HG03139 (cell line): ENCODE results near the gene LRRFIP2.
"Not testable (repeated sequence)": the region's sequence is repeated elsewhere in the genome, so short reads cannot be mapped to it uniquely, and the experiment has no call there.

Source experiments
- ATAC-seq: cut with Tn5 transposase; IDR thresholded peaks from one replicate; pipeline ENCODE4 v1.9.1; 2021; ENCODE audit not compliant: unreplicated experiment

LRRFIP2 gene

DNA sequence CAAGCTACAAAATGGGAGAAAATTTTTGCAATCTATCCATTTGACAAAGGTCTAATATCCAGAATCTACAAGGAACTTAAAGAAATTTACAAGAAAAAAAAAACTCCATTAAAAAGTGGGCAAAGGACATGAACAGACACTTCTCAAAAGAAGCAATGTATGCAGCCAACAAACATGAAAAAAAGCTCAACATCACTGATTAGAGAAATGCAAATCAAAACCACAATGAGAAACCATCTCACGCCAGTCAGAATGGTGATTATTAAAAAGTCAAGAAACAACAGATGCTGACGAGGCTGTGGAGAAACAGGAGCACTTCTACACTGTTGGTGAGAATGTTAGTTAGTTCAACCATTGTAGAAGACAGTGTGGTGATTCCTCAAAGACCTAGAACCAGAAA, 27.5 kb downstream of the LRRFIP2 start:
- ATAC-seq: not testable (repeated sequence)

- no peak for ATAC-seq
Measured at GRCh38 chr3:37145611-37146010, 28.8 kb downstream of the LRRFIP2 start.

DNA sequence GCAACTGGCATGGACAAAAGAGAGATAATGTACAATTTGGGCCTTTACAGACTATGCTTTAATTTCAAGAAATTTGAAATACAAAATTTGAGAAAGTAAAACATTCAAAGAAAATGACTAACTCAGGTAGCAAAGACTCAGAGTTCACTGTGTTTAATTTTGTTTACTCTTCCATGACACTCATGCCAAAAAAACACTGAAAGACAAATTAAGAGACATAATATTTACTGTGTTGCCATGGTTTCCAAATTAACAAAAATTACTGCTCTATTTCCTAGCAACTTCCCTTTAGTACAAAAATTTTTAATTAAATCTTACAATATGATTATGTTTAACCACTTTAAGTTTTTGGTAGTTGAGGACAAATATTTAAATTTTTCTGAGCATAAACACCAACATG, 29.6 kb downstream of the LRRFIP2 start:
- ATAC-seq: no peak

DNA sequence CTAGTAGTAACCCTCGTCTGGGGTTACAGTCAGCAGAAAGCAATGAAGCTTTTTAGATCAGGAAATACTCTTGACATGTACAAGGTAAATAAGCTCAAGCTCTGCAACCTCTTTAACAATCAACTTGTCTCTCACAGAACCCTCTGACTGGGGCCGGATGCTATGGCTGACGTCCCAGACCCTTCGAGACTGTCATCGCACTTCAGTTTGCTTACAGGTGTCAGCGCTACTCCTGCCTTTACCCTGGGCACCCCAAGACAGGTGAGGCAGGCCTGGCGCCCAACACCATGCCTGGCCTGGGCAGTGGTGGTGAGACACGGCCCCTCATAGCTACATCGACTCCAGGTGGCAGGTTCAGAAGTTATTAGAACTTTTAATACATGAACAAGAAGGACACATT, 30.6 kb downstream of the LRRFIP2 start:
- ATAC-seq: no peak

DNA sequence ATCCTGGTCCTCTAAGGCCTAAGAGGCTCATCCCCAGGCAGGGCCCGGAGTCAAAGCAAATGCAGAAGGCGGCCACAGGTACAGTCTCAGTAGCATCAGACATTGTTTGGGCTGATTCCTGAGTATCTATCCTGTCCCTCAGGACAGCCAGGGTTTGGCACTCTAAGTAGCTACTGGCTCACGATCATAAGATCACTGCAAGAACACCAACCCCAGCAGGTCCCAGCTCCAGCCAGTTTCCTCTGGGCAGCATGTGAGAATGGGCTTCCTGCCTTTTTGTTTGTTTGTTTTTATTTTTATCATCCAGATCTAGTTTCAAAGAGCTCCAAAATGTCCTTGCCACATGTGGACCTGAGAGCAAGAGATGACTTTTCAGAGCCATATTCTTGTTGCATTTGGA, 32.7 kb downstream of the LRRFIP2 start:
- ATAC-seq: no peak

DNA sequence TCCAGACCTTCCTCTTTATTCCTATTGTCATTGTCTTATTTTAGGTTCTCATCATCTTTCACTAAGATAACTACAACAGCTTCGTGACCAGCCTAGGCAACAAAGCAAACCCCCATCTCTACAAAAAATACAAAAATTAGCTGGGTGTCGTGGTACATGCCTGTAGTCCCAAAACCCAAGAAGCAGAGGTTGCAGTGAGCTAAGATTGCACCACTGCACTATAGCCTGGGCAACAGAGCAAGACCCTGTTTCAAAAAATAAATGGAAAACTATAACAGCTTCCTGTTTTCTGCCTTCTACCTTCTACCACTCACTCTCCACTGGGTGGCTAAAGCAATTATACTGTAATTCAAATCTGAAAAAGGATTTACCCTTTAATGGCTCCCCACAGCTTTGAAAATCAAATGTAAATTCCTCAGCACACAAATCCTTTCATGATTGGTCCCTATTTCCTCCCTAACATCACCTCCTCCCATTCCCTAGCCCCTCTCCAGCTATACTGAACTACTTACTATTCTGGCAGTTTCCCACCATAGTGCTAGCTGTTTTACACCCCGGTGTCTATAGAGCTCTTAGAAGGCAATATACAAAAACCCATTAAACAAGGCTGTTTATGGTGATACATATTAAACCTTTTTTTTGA, 33.4 kb downstream of the LRRFIP2 start:
- ATAC-seq: no peak

- no peak for ATAC-seq
Measured at GRCh38 chr3:37139567-37140052, 34.8 kb downstream of the LRRFIP2 start.

DNA sequence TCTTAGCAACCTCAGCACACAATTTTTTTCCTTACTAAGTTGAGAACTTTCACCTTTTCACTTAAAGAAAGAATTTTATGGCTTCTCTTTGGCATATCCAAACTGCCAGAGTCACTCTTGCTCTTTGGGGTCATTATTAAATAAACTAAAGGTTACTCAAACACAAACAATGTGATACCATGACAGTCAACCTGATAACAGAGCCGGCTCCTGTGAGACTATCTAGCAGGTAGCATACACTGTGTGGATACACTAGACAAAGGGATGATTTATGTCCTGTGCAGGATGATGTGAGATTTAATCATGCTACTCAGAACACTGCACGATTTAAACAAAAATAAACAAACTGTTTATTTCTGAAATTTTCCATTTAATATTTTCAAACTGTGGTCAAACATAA, 35.6 kb downstream of the LRRFIP2 start:
- ATAC-seq: no peak

DNA sequence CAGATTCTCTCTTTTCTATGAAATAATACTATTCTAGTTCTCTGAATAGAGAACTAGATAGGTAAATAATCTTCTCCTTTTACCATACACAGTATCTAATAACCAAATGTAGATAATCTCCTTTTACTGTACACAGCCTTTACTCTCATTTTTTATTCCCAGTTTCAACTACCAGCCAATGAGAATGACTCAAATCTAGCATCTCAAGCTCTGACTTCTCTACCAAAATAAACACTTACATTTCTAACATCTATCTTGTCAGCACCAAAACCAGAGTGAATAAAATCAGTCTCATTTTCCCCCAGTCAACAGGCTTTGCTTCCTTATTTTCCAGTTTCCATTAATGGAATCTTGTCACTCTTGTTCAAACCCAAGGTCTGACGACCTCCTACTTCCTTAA, 36.9 kb downstream of the LRRFIP2 start:
- no peak for ATAC-seq

DNA sequence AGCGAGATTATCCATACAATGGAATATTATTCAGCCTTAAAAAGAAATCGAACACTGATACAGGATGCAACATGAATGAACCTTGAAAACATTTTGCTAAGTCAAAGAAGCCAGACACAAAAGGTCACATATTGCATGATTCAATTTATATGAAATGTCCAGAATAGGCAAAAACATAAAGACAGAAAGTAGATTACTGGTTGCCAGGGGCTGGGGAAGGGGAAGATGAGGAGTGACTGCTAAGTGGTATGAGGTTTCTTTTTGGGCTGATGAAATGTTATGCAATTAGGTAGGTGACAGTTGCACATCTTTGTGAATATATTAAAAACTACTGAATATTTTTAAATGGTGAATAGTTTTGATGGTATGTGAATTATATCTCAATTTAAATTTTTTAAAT, 38.3 kb downstream of the LRRFIP2 start:
- no peak for ATAC-seq

- ATAC-seq: no peak
Measured at GRCh38 chr3:37135561-37135960, 38.8 kb downstream of the LRRFIP2 start.

DNA sequence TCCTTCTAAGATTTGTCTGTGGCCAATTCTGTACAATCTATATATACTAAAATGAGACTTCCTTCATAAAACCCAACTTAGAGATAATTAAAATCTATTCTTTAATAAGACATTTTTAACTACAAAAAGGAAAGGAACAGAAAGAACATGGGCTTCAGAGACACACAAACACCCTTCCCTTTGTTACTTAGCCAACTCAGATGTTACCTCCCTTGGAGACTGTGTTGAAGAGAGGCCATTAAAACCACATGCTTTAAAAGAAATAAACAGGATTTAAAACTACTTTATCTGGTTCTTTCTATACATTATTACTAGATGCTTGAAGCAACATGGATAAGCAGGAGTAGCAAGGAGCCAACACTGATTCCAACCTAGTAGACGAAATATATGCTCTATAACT, 42.0 kb downstream of the LRRFIP2 start:
- ATAC-seq: no peak

DNA sequence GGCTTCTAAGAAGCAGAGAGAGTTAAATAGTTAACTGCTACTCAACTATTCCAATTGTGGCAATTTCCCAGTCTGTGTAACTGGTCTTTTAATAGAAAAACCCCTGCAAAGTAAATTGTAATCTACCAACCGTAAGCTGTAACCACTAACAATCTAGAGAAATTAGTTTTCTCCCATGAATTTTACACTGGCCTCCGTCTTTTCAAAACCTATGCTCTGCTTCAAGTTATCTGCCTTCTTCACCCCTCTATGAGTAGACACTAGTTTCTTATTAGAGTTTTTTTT, 42.6 kb downstream of the LRRFIP2 start:
- ATAC-seq: no peak

GRCh38 chr3:37130984-37131859, 43.2 kb downstream of the LRRFIP2 start:
- ATAC-seq: no peak

DNA sequence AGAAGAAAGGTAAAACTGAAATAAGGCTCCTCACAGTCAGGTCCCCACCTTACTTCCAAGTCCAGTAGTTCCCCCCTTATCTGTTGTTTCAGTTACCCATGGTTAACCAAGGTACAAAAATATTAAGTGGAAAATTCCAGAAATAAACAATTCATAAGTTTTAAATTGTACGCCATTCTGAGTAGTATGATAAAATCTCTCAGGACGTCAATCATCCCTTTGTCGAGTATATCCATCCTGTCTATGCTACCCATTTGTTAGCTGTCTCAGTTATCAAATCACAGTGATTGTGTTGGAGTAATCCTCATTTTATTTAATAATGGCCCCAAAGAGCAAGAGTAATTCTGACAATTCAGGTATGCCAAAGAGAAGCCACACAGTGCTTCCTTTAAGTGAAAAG, 43.9 kb downstream of the LRRFIP2 start:
- no peak for ATAC-seq

DNA sequence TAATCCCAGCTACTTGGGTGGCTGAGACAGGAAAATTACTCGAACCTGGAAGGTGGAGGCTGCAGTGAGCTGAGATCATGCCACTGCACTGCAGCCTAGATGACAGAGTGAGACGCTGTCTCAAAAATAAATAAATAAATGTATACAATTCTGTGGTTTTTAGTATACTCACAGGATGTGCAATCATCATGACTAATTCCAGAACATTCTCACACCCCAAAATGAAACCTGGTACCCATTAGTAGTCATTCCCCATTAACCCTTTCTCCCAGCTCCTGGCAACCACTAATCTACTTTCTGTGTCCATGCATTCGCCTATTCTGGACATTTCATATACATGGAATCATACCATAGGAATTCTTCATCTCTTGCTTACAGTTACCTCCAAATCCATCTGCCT, 44.5 kb downstream of the LRRFIP2 start:
- ATAC-seq: no peak

DNA sequence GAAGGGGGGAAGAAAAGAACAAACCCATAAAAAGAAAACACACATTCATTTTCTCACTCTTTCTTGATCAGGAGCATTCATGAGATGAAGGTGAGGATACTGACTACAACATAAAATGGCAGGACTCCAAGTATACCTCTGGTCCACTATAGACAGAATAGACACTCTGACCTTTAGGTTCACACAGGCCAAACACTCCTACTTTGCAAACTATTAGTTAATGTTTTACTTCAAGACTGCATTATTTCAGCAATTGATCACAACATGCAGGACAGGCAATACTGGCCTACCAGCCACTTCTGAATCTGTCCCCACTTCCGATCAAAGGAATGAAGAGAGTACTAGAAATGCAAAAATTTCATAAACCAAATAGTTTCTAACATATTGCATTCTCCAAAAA, 47.0 kb downstream of the LRRFIP2 start:
- ATAC-seq: no peak

GRCh38 chr3:37126856-37127255, 47.5 kb downstream of the LRRFIP2 start:
- no peak for ATAC-seq

DNA sequence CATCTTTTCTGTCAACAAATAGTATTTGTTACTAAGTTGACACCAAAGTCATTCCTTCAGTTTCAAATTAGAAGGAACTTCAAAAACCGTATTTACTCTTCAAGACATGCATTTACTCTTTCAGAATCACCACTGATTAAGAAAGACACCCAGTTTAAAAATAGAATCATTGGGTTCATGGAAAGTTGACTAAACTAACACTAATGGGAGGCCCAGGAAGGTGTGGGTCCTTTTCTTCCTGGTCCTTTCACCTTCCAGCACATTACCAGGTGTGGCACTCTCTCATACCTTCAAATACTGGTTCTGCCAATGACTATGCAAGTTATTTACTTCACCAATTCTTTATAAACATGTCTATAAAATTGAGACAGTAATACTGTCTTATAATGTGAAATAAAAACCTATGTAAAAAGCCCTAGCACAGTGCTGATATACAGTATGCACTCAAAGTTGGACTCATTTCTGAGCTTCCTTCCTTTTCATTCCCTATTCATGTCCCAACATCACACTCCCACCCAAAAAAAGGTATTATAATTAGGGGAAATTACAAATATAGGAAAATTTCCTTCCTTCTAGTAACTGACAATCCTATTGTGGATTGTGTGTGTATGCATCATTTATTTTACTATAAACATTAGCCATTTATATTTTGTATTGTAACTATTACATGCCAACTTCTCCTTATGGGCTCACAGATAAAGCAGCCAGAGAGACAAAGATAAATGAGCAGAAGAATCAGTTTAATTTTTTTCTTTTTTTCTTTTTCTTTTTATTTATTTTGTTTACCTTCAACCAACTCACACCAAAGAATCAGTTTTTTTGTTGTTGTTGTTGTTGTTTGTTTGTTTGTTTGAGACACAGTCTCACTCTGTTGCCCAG, 48.9 kb downstream of the LRRFIP2 start:
- no peak for ATAC-seq

DNA sequence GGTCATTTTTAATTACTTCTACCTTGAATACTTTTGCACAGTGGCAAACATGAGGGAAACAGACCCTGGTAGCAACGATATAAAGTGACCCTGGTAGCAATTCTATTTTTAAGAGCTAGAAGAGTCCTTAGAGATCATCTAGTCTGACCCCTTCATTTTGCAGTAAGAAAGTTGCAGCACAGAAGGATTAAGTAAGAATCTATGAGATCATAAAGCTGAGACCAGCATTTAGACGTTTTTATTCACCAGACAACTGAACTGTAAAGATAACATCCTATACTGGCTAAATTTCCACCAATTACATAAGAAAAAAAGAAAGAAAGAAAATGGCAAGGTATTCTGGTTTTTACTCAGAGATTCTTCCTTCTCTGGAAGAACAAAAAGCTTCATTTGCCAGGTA, 49.9 kb downstream of the LRRFIP2 start:
- ATAC-seq: no peak

DNA sequence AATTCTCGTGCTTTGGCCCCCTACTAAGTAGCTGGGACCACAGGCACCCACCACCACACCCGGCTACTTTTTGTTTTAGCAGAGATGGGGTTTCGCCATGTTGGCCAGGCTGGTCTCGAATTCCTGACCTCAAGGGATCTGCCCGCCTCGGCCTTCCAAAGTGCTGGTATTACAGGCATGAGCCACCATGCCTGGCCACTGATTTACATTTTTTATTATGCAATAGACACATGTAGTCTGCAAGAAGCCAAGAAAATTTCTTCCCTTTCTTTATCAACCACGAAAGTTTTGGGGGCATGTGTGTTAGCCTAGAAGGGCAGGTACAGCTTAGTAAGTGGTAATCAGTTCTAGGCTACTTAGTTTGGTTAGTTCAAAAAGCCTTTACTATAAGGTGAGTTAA, 51.1 kb downstream of the LRRFIP2 start:
- ATAC-seq: no peak

DNA sequence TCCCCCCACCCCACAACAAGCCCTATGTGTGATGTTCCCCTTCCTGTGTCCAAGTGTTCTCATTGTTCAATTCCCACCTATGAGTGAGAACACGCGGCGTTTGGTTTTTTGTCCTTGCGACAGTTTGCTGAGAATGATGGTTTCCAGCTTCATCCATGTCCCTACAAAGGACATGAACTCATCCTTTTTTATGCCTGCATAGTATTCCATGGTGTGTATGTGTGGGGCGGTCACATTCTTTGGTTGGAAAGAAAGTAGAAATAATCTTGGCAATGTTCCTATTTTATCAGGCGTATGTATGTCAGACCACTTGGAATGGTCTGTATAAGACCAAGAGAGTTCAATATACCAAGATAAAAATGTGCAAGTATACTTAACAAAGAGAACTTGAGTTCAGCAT, 52.3 kb downstream of the LRRFIP2 start:
- ATAC-seq: not testable (repeated sequence)
